Ureter (tissue), 1 donor: ENCODE data around the gene SLC40A1. TPM values are rescaled to one million over a fixed set of nuclear protein-coding genes. Genes with fewer than 3 reads are reported as not detected.

Experiments
- DNase-seq: peaks from one replicate; pipeline ENCODE4 v3.0.0-alpha.2; 2020; ENCODE audit warnings: low spot score
- total RNA-seq: library from RNA; stranded (reverse); gene quantifications from one replicate; pipeline ENCODE4 v1.2.4, GENCODE V29; 2023
- donor health status: DM: yes; HTN: yes; CAD: no.

Gene SLC40A1
- total RNA-seq, 1 donor from 2014 or later: 39.9 TPM

GRCh38 chr2:189541591-189541990 lies 39.0 kb downstream of the SLC40A1 start:
- no peak for DNase-seq

DNA sequence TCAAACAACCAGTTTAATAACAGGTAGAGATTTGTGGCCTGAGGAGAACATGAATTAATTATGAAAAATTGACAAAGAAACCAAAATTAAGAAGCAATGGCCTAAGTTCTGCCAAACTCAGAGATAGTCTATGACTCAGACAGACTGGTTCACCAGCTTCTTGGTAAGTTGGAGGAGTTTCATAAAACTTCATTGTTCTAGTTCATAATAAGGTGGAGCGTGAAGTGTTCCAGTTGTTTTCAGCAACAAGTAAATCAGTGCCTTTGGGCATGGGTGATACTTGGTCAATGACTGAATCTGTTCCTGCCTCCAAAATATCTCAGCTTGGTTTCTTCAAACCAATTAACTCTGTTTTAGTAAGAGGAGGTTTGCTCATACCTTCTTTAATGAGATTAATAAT lies 40.0 kb downstream of the SLC40A1 start:
- no peak for DNase-seq

GRCh38 chr2:189538402-189538801 lies 42.2 kb downstream of the SLC40A1 start:
- no peak for DNase-seq

GRCh38 chr2:189536830-189537229 lies 43.8 kb downstream of the SLC40A1 start:
- DNase-seq: no peak

- no peak for DNase-seq
Measured at GRCh38 chr2:189534854-189535832, 45.4 kb downstream of the SLC40A1 start.

GRCh38 chr2:189533288-189534035 lies 47.1 kb downstream of the SLC40A1 start:
- DNase-seq: no peak

- no peak for DNase-seq
Measured at GRCh38 chr2:189530965-189531637, 49.5 kb downstream of the SLC40A1 start.

DNA sequence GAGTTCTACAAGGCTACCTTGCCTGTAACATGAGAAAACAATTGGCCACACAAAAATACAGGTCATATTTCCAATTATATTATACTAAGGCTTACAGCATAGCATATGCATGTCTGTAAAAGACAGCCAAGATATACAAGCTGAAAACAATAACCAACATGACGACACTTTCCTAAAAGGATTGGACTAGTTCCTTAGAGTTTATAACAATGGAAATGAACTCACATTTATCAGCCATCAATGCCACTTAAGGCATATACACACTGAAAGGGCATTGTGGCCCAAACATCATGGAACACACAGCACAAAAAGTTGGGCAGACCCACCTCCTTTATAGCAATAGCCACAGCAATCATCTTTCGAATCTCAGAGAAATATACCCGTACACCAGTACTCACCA lies 52.0 kb downstream of the SLC40A1 start:
- no peak for DNase-seq

DNA sequence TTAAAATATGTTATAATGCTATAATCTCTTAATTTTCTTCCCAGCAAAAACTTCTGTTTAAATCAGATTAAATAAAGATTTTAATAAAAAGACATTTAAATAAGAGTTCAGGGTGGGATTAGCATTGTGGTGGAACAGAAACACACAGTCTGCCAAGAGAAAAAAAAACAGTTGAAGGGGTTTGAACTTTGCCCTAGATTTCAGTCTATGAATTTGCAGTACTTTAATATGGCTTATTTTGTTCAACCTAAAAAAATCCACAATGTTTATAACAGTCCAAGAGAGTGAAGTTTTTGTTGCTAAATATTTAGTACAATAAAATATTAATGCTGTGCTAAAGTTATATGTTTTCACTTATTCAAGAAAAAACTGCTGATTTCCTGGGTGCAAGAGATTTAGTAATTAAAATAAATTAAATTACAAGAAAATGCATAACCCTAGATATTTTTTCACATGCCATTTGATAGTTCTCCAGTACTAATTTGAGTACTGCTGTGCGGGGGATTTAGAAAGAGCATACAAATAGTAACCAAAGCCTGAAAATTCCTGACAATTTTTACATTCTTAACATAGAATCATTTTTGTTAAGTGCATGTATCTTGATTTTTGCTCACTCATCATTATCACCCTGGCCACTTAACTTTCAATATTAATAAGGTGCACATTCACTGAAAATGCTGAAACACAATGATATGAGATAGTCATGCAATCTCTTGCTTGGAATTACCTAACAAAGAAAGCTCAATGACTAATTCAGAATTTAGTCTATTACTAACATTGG lies 52.6 kb downstream of the SLC40A1 start:
- DNase-seq: no peak

- DNase-seq: no peak
Measured at GRCh38 chr2:189527041-189527750, 53.4 kb downstream of the SLC40A1 start.

DNA sequence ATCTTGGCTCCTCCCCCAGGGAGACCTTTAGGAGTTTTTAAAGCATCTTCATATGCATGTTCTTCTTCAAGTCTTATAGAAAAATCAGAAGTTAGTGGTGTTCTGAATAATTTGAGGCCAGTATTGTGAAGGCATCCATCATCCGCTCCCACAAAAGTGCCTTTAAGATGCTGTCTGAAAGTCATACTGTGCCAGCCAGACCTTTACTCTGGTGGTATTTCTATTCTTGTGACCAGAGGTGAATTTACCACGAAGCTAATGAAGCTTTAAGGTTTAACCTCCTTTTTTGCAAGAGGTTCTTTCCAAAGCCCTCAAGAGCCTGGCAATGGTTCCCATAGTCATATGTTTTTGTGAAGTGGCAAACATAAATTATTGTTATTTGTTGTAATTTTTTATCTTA lies 54.3 kb downstream of the SLC40A1 start:
- DNase-seq: no peak

DNA sequence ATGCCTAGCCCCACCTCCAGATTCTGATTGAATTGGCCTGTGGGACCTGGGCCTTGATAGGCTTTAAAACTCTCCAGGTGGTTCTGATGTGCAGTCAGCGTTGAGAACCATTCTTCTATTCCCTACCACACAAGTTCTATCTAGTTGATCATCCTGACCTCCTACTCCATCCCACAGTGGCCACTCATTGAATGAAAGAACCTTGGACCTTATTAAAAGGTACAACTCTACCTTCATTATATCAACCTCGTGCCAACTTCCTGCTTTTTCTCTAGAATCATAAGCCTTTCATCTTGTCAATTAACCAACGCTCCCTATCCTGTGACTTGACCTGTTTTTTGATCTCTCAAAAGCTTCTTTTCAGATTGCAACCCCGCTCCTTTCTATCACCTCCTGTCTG lies 55.8 kb downstream of the SLC40A1 start:
- no peak for DNase-seq

DNA sequence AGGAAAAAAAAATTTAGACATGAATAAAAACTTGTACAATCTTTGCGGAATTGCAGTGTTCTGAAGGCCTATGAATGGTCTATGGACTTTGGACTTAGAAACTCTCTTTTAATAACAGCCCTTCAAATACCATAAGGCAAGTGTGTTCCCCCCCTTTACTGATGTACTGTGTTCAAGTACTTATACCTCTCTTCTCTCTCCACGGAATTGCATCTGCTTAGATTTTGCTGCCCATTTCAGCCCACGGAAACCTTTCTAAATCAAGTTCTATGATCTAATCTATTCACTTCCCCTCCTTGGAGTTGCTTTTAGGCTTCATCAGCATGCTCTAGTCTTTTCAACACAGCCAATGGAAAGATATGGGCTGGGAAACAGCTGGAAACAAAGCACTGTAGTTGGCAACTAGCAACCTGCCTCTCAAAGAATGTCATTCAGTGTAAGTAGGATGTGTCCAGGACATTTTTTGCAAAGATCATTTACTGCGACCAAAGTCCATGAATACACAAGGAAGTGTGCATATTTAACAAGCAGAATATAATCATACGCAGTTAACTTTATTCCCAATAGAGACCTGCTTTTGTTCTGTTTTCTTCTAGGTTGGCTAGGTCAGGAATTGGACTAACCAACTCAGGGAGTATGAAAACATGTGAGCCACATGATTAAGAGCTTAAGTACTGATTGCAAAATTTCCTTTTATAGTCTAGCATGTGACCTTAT lies 58.0 kb downstream of the SLC40A1 start:
- DNase-seq: no peak

GRCh38 chr2:189521699-189522434 lies 58.7 kb downstream of the SLC40A1 start:
- no peak for DNase-seq

DNA sequence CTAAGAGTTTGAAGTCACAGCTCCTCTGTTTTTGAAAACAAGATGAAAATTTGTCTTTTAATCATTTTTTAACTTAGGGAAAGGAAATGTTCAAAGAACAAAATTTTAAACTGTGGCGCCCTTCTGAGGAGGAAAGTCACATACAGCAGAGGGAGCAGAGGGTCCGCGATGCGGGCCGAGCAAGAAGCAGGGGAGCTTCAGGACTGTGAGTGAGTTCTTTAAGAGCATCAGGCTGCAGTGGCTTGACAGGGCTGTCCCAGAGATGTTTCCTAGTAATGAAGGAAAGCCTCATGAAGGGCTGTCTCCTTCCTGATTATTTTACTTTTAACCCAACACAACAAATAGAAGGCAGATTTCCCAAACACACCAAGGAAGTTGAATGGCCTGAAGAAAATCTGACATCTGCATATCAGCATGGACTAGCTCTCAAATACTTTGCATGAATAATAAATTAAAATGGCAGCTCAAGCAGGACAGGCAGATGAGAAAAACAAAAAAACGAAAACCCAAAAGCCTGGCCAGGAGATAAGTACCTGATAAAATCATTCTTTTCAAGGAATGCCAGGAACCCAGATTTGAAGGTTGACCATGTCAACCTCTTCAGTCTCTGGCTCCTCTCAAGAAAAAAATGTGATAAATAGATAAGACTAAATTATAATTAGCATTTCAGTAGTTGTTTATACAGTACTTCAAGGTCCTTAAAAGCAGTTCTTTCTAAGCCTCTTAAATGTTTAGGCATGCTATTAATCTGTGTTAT lies 60.8 kb downstream of the SLC40A1 start:
- no peak for DNase-seq

- DNase-seq: no peak
Measured at GRCh38 chr2:189517847-189518535, 62.6 kb downstream of the SLC40A1 start.

DNA sequence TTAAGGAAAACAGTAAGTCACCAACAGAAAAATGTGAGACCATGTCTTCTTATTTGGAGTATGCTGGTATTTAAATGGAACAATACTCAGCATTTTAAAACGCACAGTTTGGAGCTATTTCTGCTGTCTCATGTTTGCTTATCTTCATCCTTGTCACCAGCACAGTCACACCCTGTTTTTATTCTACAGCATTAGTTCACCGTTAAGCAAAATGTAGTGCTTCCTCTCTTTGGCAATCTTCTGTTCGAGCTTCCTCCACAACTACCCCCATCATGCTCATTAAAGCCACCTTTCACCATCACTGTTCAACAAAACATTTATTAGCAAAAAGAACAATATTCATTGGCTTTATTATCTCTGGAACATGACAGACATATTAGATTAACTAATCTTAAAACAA lies 64.0 kb downstream of the SLC40A1 start:
- no peak for DNase-seq

DNA sequence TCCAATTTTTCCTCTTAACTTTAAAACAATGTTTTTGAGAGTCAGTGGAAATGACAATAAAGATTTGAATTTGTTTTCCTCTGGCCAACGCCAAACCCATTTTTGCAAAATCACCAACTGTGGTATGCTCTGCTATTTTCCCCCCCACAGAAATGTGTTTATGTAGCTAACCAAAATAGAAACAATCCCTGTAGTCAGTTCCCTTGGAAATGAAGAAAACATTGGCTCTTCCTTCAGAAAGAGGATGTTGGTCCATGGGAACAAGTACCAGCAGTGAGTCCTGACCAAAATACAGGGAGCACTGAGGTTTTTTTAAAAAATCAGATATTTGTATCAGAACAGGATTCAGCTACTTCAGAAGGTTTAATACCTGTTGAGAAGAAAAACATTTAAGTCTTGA lies 65.3 kb downstream of the SLC40A1 start:
- no peak for DNase-seq
